WERI-Rb-1 (cell line): ENCODE data around the gene CNTLN.
"Not testable (repeated sequence)": the region's sequence is repeated elsewhere in the genome, so short reads cannot be mapped to it uniquely, and the experiment has no call there.

Experiments used
- DNase-seq: peaks from one replicate; pipeline ENCODE4 v3.0.0-alpha.2; 2020
- H3K27ac ChIP-seq: fragments of 250-450 bp; sonication (Bioruptor Pico); 2 replicates; pipeline ENCODE4 v1.5.1; 2020; ENCODE audit warnings: mild to moderate bottlenecking, moderate library complexity
- H3K27me3 ChIP-seq: fragments of 250-450 bp; sonication (Bioruptor Pico); 2 replicates; pipeline ENCODE4 v1.5.1; 2021; ENCODE audit warnings: mild to moderate bottlenecking, low read depth, moderate library complexity; ENCODE audit not compliant: insufficient read depth, severe bottlenecking
- H3K36me3 ChIP-seq: fragments of 250-450 bp; sonication (Bioruptor Pico); 2 replicates; pipeline ENCODE4 v1.5.1; 2020; ENCODE audit warnings: mild to moderate bottlenecking, moderate library complexity
- H3K4me3 ChIP-seq: 2 replicates; pipeline ENCODE4 v1.5.1; 2011; ENCODE audit warnings: low read depth, mild to moderate bottlenecking, control low read depth, low read length
- H3K9me3 ChIP-seq: fragments of 250-450 bp; sonication (Bioruptor Pico); 2 replicates; pipeline ENCODE4 v1.5.1; 2021; ENCODE audit warnings: mild to moderate bottlenecking, moderate library complexity; ENCODE audit not compliant: severe bottlenecking
- TF ChIP-seq, protein P1 (sequence below): IDR thresholded peaks from 2 replicates; pipeline ENCODE4 v1.5.1; 2011; ENCODE audit warnings: low read depth, mild to moderate bottlenecking, control low read depth, inconsistent platforms, low read length

Gene CNTLN

GRCh38 chr9:17225407-17225806 lies 90.6 kb downstream of the CNTLN start:
- Histone ChIP-seq H3K36me3 (no peaks in the 10 kb centered on the region), H3K4me3 (no peak overlapping the region), H3K9me3 (no peaks in the 10 kb centered on the region), H3K27ac (no peak overlapping the region), H3K27me3 (no peaks in the 10 kb centered on the region)
- DNase-seq = no peak
- TF ChIP-seq, protein P1, sequence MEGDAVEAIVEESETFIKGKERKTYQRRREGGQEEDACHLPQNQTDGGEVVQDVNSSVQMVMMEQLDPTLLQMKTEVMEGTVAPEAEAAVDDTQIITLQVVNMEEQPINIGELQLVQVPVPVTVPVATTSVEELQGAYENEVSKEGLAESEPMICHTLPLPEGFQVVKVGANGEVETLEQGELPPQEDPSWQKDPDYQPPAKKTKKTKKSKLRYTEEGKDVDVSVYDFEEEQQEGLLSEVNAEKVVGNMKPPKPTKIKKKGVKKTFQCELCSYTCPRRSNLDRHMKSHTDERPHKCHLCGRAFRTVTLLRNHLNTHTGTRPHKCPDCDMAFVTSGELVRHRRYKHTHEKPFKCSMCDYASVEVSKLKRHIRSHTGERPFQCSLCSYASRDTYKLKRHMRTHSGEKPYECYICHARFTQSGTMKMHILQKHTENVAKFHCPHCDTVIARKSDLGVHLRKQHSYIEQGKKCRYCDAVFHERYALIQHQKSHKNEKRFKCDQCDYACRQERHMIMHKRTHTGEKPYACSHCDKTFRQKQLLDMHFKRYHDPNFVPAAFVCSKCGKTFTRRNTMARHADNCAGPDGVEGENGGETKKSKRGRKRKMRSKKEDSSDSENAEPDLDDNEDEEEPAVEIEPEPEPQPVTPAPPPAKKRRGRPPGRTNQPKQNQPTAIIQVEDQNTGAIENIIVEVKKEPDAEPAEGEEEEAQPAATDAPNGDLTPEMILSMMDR = no peak

DNA sequence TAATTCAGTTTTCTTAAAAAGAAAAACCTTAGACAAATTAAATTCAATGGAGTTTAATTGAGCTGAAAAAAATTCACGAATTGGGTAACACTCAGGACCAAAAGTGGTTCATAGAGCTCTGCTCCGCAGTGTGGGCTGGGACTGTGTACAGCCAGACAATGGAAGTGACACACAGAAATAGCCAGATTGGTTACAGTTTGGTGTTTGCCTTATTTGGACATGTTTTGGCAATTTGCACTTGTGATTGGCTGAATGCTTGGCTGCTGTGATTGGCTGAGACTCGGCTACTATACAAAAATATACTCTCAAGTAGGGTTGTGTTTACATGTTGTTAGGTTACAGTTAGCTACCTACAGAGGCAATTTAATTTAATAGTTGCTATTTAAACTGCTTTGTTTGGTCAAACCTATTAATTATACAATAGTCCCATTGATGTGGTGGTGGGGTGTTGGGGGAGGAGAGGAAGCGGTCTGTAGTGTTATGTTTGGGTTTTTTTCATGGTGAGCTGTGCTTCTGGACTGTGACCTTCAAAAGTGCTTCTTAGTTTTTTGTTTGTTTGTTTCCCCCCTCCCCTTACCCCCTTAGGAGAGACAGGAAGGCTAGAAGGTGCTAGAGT lies 95.2 kb downstream of the CNTLN start:
- TF ChIP-seq, protein P1 = no peak
- H3K27ac ChIP-seq = no peak overlapping the region
- no peak overlapping the region for H3K4me3 ChIP-seq
- no peak for DNase-seq
- H3K36me3 ChIP-seq = no peaks in the 10 kb centered on the region
- no peaks in the 10 kb centered on the region for H3K9me3 ChIP-seq
- no peaks in the 10 kb centered on the region for H3K27me3 ChIP-seq

DNA sequence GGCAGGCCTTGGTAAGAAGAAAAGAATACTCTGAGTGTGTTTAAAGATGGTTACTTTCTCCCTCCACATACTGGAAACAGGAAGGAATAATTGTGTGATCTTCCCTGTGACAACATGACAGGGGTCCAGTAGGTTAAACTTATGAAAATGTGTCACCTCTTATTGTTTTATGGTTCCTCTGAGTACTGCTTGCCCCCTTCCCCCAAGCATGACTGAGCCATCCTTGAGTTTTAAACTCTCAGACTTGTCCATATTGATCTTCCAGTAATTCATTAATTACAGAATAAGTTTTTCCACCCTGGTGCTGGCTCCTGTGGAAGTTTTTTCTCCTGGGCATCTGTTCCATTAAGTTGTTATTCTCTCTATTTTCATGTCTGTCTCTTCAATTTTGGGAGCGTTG lies 95.8 kb downstream of the CNTLN start:
- Histone ChIP-seq H3K27me3 (no peaks in the 10 kb centered on the region), H3K4me3 (no peak overlapping the region), H3K9me3 (no peaks in the 10 kb centered on the region), H3K36me3 (no peaks in the 10 kb centered on the region), H3K27ac (no peak overlapping the region)
- DNase-seq = no peak
- TF ChIP-seq, protein P1 = no peak

- Histone ChIP-seq H3K27me3 (no peaks in the 10 kb centered on the region), H3K4me3 (no peak overlapping the region), H3K27ac (no peak overlapping the region), H3K36me3 (no peaks in the 10 kb centered on the region), H3K9me3 (no peaks in the 10 kb centered on the region)
- TF ChIP-seq, protein P1 = no peak
- DNase-seq = no peak
These were observed 101.3 kb downstream of the CNTLN start for GRCh38 chr9:17236147-17236546.

GRCh38 chr9:17246770-17247169 lies 111.9 kb downstream of the CNTLN start:
- Histone ChIP-seq H3K27ac (no peak overlapping the region), H3K4me3 (no peak overlapping the region), H3K9me3 (no peaks in the 10 kb centered on the region), H3K36me3 (no peaks in the 10 kb centered on the region), H3K27me3 (no peaks in the 10 kb centered on the region)
- no peak for DNase-seq
- TF ChIP-seq, protein P1 = no peak

GRCh38 chr9:17251100-17251499 lies 116.3 kb downstream of the CNTLN start:
- no peaks in the 10 kb centered on the region for H3K36me3 ChIP-seq
- no peaks in the 10 kb centered on the region for H3K9me3 ChIP-seq
- no peak overlapping the region for H3K27ac ChIP-seq
- TF ChIP-seq, protein P1 = no peak
- no peak for DNase-seq
- H3K27me3 ChIP-seq = no peaks in the 10 kb centered on the region
- H3K4me3 ChIP-seq = no peak overlapping the region

DNA sequence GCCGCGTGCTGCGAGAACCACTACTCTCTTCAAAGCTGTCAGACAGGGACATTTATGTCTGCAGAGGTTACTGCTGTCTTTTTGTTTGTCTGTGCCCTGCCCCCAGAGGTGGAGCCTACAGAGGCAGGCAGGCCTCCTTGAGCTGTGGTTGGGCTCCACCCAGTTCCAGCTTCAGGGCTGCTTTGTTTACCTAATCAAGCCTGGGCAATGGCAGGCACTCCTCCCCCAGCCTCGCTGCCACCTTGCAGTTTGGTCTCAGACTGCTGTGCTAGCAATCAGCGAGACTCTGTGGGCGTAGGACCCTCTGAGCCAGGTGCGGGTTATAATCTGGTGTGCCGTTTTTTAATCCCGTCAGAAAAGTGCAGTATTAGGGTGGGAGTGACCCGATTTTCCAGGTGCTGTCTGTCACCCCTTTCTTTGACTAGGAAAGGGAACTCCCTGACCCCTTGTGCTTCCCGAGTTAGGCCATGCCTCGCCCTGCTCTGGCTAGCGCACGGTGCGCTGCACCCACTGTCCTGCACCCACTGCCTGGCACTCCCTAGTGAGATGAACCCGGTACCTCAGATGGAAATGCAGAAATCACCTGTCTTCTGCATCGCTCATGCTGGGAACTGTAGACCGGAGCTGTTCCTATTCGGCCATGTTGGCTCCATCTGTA lies 133.8 kb downstream of the CNTLN start:
- not testable (repeated sequence) for H3K27me3 ChIP-seq, H3K36me3 ChIP-seq, H3K9me3 ChIP-seq, DNase-seq, H3K4me3 ChIP-seq, H3K27ac ChIP-seq
